ENCODE data around the gene C10orf90.

The C10orf90 gene

DNA sequence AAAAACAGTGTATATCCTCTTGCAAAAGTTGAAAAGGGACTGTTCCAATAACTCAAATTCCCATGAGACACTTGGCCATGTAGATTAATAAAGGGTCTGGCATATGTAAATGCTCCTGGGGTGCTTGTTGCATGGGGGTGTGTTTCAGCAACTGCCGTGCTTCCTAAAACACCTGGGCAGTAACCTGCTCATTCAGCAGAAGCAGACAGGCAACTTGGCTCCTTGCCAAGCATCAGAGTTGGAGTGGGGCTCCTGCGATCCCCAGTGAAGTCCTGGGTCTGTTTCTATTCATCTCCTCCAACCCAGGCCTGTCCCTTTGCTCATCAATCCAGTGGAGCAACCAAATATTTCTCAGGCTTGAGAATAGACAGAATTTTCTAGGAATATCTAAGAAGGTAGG lies 240.0 kb downstream of the C10orf90 start:
- TF ChIP-seq GABPA (IDR thresholded peaks at IDR 0.05; ENCODE audit: low read depth), result no peak
- TF ChIP-seq, protein P1, sequence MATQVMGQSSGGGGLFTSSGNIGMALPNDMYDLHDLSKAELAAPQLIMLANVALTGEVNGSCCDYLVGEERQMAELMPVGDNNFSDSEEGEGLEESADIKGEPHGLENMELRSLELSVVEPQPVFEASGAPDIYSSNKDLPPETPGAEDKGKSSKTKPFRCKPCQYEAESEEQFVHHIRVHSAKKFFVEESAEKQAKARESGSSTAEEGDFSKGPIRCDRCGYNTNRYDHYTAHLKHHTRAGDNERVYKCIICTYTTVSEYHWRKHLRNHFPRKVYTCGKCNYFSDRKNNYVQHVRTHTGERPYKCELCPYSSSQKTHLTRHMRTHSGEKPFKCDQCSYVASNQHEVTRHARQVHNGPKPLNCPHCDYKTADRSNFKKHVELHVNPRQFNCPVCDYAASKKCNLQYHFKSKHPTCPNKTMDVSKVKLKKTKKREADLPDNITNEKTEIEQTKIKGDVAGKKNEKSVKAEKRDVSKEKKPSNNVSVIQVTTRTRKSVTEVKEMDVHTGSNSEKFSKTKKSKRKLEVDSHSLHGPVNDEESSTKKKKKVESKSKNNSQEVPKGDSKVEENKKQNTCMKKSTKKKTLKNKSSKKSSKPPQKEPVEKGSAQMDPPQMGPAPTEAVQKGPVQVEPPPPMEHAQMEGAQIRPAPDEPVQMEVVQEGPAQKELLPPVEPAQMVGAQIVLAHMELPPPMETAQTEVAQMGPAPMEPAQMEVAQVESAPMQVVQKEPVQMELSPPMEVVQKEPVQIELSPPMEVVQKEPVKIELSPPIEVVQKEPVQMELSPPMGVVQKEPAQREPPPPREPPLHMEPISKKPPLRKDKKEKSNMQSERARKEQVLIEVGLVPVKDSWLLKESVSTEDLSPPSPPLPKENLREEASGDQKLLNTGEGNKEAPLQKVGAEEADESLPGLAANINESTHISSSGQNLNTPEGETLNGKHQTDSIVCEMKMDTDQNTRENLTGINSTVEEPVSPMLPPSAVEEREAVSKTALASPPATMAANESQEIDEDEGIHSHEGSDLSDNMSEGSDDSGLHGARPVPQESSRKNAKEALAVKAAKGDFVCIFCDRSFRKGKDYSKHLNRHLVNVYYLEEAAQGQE (IDR thresholded peaks at IDR 0.05; ENCODE audit: insufficient replicate concordance, low read depth), result no peak
- no peak for TF ChIP-seq POLR2AphosphoS5 (IDR thresholded peaks at IDR 0.05; ENCODE audit: low read depth)
- TF ChIP-seq, protein P2, sequence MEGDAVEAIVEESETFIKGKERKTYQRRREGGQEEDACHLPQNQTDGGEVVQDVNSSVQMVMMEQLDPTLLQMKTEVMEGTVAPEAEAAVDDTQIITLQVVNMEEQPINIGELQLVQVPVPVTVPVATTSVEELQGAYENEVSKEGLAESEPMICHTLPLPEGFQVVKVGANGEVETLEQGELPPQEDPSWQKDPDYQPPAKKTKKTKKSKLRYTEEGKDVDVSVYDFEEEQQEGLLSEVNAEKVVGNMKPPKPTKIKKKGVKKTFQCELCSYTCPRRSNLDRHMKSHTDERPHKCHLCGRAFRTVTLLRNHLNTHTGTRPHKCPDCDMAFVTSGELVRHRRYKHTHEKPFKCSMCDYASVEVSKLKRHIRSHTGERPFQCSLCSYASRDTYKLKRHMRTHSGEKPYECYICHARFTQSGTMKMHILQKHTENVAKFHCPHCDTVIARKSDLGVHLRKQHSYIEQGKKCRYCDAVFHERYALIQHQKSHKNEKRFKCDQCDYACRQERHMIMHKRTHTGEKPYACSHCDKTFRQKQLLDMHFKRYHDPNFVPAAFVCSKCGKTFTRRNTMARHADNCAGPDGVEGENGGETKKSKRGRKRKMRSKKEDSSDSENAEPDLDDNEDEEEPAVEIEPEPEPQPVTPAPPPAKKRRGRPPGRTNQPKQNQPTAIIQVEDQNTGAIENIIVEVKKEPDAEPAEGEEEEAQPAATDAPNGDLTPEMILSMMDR (IDR thresholded peaks at IDR 0.05; ENCODE audit: insufficient read depth, low read length), result no peak
- no peak for TF ChIP-seq SPI1 (IDR thresholded peaks at IDR 0.05; ENCODE audit: borderline replicate concordance, low read depth)
- no peaks in the 10 kb centered on the region for H3K27me3 ChIP-seq (ENCODE audit: insufficient read depth, poor library complexity, severe bottlenecking)
- no peak for DNase-seq (ENCODE audit: low read depth in 1 of 2, low spot score in 1 of 2)

GRCh38 chr10:126429275-126429674 lies 241.2 kb downstream of the C10orf90 start:
- Histone ChIP-seq H3K27ac (replicated peaks) (no peak overlapping the region), H3K4me3 (replicated peaks; ENCODE audit: insufficient read depth, low read length) (no peak overlapping the region), H3K27me3 (ENCODE audit: insufficient read depth, poor library complexity, severe bottlenecking) (no peaks in the 10 kb centered on the region)
- TF ChIP-seq SPI1 (IDR thresholded peaks at IDR 0.05; ENCODE audit: borderline replicate concordance, low read depth) (no peak), POLR2AphosphoS5 (IDR thresholded peaks at IDR 0.05; ENCODE audit: low read depth) (no peak), GABPA (IDR thresholded peaks at IDR 0.05; ENCODE audit: low read depth) (no peak)
- TF ChIP-seq, protein P2 (IDR thresholded peaks at IDR 0.05; ENCODE audit: insufficient read depth, low read length), result no peak
- TF ChIP-seq, protein P1 (IDR thresholded peaks at IDR 0.05; ENCODE audit: insufficient replicate concordance, low read depth), result no peak
- no peak for DNase-seq (ENCODE audit: low read depth in 1 of 2, low spot score in 1 of 2)

More for the DNA sequence above, 240.0 kb downstream of the C10orf90 start:
- Histone ChIP-seq H3K27ac (replicated peaks) (no peak overlapping the region), H3K4me3 (replicated peaks; ENCODE audit: insufficient read depth, low read length) (no peak overlapping the region)

- H3K27me3 ChIP-seq (ENCODE audit: insufficient read depth, poor library complexity, severe bottlenecking), result peaks cover 2% of the 10 kb centered on the region
- DNase-seq (ENCODE audit: low read depth in 1 of 2, low spot score in 1 of 2), result no peak
- TF ChIP-seq SPI1 (IDR thresholded peaks at IDR 0.05; ENCODE audit: borderline replicate concordance, low read depth) (no peak), GABPA (IDR thresholded peaks at IDR 0.05; ENCODE audit: low read depth) (no peak), POLR2AphosphoS5 (IDR thresholded peaks at IDR 0.05; ENCODE audit: low read depth) (no peak)
- TF ChIP-seq, protein P1 (IDR thresholded peaks at IDR 0.05; ENCODE audit: insufficient replicate concordance, low read depth), result no peak
- TF ChIP-seq, protein P2 (IDR thresholded peaks at IDR 0.05; ENCODE audit: insufficient read depth, low read length), result no peak
- H3K27ac ChIP-seq (replicated peaks), result no peak overlapping the region
- H3K4me3 ChIP-seq (replicated peaks; ENCODE audit: insufficient read depth, low read length), result no peak overlapping the region
These were observed 244.9 kb downstream of the C10orf90 start for GRCh38 chr10:126425489-126426065.

Data from HL-60 (cell line).